ENCODE results near the gene PTCD3.

PTCD3 gene

DNA sequence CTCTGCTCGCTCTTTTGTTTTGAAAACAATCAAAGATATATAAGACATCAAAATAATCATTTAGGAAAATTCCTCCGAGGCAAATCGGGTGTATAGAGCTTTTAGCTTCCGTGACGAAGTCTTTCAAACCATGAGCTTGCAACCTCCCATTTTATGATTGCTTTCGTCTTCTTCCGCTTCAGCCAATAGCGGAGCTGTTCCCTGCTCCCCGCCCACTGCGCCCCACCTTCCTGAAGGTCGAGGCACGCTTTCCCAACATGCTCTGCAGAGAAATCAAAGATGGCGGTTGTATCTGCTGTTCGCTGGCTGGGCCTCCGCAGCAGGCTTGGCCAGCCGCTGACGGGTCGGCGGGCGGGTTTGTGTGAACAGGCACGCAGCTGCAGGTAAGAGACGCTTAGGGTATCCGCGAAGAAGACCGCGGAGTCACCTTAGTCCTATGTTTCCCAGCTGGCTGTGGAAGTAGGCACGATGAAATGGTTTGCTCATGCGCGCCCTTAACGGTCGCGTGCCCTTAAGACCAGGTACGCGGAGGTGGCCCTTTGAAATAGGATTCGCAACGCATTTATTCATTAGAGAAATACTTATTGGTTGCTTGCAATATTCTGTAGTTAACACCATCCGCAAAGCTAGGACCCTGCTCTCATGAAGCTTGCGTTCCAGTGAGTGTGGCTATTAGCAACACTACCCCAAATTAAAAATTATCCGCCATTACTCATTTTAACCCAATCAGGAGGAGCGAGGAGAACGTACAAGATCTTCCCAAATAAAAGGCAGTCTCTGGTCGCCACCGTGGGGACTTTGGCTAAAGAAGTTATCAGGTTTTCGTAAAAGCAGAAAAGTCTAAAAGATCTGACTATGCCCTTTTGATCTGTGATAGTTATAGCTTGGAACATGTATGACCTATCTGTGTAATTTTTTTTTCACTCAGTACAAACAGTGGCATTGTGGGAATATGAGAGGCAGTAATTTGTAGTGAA, at the start of gene PTCD3:
TSS of gene PTCD3 (plus strand) at position 267 of the 977 bp plus-strand sequence. CDS start at position 280, 13 bp downstream.
- peak; percentile 74 for FAIRE-seq

DNA sequence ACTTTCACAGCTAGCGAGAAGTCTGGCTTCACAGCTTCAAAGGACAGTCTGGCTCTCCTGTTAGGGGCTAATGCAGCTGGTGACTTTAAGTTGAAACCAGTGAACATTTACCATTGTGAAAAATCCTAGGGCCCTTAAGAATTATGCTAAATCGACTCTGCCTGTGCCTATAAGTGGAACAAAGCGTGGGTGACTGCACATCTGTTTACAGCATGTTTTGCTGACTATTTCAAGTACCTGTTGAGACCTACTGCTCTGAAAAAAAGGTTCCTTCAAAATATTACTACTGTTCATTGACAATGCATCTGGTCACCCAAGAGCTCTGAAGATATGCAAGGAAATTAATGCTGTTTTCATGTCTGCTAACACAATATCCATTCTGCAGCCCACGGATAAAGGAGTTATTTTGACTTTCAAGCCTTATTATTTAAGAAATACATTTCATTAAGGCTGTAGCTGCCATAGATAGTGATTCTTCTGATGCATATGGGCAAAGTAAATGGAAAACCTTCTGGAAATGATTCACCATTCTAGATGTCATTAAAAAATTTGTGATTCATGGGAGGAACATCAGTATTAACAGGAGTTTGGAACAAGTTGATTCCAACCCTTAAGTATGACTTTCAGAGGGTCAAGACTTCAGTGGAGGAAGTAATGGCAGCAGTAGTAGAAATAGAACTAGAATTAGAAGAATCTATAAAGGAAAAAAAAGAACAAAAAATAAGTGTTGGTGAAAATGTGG, 49.3 kb upstream of the PTCD3 start:
- FAIRE-seq, result no peak

DNA sequence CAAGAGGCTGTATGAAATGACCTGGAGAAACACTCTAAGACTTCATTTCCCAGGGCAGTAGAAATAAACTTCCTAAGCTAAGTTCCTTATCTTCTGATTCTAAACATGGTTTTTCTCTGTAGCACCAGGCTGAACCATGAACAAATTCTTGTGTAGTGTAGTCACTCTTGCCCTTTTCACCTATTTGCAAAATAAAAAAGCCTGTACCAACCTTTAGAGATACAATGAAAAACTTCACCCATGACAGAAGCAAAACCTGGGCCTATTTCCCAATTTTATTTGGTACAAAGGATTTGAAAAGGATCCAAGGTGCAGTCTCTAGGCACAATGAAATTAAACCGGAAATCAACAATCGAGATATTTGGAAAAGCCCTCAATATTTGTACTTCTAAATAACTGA, 44.0 kb upstream of the PTCD3 start:
- FAIRE-seq, result no peak

DNA sequence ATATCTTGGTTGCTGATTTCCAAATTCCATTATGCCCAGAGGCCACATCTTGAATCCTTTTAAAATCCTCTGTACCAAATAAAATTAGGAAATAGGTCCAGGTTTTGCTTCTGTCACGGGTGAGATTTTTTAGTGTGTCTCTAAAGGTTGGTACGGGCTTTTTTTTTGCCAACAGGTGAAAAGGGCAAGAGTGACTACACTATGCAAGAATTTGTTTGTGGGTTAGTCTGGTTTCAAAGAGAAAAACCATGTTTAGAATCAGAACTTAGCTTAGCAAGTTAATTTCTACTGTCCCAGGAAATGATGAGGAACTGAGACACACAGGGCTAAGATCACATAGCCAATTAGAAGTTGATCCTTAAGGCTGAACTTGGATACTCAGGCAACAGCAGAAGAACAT, 42.0 kb upstream of the PTCD3 start:
- no peak for FAIRE-seq

DNA sequence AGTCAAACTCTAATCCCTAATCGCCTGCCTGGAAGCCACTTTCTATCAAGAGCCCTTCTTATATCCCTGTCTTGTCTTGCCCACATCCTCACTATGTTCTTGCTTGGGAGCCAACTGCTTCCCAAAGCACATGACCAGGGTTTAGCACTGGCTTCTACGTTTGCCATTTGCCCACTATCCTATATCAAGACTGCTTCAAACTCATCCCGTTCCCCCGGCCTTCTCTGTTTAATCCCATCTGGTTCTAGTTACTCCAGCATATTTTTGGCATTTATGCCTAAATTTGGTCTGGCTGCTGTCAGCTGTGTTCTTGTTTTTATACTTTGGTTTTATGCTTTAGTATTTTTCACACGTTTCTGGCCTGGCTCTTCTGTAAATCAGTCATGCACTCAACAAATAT, 40.5 kb upstream of the PTCD3 start:
- peak; percentile 8 for FAIRE-seq

DNA sequence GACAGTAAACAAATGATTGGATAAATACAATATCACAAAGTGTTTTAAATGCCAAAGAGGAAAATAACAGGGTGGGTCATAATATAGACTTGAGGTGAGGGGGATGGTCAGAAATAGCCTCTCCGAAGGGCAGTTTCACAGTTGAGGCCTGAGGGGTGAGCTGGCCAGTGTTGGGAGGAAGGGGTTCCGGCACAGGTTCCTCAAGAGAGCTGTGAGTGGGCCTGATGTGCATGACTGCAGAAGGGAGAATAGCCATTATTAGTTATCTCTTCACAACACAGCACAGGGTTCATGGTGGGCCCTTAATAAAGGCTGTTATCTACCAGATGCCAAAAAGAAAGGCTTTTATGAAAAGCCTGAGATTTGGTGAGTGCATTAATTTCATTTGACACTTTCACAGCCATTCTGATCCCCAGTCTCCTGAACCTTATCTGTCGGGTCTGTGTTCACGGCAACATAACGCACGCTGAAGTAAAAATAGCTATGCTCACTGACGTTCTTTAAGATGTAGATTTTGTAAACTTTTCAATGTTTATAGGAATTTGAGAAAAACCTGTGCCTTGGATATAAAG, 39.9 kb upstream of the PTCD3 start:
- no peak for FAIRE-seq

DNA sequence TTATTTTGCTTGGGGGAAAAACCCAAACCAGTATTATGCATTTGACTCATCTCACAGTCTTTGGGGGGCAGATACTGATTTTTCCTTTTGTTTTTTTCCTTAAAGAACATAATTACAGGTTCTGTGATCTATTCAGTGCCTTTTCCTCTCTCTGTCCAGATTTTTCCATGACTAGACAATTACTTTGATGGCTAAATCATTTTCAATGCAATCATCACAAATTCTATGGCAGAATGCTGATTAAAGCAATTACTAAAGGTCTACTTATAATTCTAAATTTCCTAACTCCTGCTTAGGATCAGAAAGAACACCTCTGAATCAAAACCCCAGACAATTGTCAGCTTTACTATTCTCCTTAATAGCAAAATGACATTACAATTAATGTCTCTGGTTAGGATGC, 39.1 kb upstream of the PTCD3 start:
- no peak for FAIRE-seq

DNA sequence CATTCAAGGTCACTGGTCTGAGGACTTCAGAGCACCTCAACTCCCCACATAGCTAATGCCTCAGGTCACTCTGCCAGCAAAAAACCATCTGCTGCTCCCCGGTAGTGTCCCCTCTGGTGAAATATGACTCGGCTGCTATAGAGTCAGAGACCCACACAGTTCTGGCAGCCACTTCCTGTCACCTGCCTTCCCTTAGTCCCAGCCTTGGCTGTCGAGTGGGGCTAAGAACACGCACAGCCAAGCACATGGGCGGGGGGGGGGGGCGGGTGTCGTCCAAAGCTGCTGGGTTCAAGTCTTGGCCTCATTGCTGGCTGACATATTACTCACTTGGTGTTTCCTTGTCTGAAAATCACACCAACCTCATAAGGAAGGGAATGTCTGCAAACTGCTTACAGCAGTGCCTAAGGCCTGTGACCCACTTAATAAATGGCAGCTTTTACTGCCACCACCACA, 37.9 kb upstream of the PTCD3 start:
- no peak for FAIRE-seq

DNA sequence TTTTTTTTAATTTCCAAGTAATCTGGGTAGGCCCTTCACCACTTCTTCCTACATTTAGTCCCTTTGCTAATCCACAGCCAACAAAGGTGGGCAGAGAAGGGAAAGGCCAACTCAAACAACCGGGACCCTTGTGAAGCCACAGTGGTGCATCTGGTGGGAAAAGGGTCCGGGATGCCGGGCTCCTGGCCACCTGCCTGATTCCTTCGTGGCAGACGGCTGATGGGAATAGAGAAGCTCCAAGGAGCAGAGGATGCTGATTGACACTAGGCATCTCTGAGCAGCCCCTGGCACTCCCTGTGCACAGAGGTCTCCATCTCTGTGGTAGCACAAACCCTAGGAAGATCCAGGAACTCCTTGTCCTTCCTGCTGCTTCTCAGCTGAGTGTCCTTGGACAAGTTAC, 37.4 kb upstream of the PTCD3 start:
- FAIRE-seq, result no peak

DNA sequence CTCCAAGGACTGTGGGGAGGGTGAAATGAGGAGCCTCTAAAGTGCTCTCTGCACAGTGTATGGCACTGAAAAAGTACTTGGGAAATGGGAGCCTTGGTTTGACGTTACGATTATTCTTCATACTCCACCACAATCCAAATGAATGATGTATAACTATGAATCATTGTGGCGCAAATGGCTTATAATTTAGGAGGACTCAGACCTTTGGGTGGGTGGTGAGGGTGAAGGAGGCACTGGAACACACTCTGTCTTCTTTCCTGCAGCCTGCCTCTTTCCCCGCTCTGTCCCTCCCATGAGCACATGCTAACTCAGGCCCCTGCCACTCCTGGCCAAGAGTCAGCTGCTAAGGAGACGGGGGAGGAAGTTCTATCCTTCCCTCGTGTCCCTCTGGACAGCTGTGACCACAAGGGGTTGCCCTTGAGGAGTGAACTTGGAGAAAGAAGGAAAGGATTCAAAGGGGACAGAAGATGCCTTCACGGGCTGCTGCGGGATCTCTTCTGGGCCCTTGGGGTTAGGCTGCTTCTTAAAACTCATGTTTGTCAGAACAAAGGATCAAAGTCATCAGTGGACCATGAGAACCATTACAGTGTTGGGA, 36.8 kb upstream of the PTCD3 start:
- FAIRE-seq, result no peak

DNA sequence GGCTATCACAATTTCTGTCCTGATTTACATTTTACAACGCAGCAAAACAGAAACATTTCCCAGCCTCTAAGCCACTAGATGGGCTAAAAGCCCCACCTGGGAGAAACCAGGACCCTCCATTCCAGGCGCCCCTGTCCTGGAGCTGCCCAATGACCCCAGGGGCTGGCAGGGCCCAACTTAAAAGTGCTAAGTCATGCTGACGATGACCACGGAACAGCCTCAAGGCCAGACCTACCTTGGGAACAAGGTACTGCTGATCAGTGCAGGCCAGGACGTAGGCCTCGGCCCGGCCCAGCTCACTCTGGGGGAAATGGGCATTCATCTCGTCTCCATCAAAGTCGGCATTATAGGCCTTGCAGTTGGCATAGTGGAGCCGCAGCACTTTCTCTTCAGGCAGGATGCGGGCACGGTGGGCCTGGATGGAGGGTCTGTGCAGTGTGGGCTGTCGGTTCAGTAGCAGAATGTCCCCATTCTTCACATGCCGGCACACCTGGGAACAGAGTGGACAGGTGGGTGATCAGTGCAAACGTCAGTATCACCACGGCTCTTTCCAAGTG, 36.2 kb upstream of the PTCD3 start:
- no peak for FAIRE-seq

DNA sequence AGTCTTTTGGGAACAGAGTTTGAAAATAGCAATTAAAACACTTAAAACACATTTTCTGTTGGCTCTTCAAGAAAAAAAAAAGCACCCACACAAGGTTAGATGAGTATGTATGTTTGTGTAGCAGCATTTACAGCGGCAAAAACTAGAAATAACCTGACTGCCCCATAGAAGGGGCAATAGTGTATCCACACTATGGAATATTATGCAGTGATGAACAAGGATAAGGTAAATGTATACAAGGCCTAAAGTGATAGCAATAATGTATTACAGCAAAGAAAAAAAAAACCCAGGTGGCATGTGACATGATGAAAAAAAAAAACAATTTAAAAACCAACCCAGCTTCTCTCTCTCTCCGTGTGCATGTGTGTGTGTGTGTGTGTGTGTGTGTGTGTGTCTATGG, 35.2 kb upstream of the PTCD3 start:
- no peak for FAIRE-seq

DNA sequence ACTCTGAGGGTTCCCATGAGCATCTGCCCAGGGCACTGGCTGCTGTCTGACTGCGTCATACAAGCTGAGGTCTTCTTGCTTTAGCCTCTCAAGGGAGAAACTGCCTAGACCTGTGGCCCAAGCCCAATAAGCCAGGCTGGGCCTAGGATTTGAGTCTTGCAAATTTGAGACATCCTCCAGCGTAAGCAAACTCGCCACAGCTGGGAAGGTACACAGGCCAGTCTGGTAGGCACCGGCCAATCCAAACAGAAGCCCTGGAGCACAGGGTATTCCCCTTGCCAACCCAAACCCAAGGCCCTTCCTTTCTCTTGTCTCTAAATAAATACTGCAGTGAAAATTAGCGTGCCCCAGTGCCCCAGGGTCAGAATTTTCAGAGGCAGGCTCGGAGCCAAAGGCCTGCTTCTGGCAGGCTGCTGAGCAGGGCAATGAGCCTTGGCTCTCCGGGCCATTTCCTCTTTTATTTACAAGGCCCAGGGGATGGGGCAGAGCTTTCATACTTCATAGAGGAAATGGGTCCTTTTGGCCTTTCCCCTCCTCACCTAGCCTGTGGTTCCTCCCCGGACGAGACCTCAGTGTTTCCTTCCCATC, 33.7 kb upstream of the PTCD3 start:
- no peak for FAIRE-seq

DNA sequence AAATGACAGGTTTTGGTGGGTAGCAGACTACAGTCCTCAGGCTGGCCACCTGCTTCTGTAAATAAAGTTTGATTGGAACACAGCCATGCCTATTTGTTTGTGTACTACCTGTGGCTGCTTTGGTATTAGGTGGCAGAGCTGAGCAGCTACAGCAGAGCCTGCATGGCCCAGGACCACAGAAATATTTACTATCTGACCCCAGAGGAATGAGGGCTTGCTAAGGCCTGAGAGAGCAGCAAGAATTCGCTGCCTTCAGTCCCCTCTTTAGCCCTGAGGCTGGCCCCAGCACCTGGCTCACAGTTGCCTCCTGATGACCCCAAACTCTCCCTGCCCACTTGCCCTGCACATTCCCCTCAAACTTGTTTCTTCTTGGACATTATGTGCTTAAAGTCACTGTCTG, 32.8 kb upstream of the PTCD3 start:
- FAIRE-seq, result no peak

DNA sequence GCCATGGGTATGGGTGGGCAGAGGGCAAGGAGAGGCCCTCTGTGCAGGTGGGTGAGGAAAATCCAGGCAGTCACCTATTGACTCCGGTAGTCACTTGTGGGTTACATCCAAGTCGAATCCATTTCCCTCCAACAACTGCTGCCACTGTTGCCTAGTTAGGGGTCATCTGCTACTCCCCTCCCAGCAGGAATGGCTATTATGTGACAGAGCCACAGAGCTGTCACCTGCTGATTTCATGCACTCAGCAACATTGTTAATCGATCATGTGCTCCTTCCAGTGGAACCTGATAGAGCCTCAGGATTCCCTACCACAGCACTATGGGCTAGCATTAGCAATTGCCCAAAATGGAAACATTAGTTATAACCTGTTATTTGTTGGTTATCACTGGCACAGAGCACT, 31.8 kb upstream of the PTCD3 start:
- no peak for FAIRE-seq

DNA sequence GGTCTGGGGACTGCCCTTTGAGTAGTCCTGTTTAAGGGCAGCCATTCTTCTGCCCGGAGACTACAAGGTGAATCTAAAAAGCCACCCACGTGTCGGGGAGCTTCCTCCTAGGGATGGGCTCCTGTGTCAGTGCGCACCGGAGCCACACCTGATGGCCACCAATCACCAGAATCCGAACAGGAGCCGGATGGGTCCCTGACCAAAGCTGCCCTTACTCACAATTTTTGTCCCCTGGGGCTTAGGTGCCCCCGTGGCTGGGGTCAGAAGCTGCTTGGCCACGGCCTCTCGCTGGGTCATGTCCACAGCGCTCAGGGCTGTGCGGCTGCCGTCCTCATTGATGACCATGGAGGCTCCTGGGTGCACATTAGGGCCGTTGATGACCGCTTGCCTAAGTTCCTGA, 31.2 kb upstream of the PTCD3 start:
- FAIRE-seq, result no peak

DNA sequence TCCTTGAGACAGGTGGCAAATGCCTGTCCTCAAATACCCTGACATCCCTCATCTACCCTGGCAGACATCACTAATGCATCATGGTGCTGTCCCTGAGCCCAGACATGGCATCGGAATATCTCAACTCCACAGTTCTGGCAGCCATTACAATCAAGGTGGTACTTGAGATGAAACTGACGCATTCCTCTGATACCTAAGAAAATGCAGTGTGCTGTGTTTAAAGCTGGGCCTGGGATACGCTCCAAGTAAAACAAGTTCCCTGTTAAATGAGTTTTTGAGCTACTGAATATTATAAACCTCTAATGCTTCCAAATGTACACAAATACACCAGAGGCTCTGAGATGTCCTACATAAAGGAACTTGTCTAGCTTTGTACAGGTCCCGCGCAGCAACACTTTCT, 30.1 kb upstream of the PTCD3 start:
- FAIRE-seq, result no peak

DNA sequence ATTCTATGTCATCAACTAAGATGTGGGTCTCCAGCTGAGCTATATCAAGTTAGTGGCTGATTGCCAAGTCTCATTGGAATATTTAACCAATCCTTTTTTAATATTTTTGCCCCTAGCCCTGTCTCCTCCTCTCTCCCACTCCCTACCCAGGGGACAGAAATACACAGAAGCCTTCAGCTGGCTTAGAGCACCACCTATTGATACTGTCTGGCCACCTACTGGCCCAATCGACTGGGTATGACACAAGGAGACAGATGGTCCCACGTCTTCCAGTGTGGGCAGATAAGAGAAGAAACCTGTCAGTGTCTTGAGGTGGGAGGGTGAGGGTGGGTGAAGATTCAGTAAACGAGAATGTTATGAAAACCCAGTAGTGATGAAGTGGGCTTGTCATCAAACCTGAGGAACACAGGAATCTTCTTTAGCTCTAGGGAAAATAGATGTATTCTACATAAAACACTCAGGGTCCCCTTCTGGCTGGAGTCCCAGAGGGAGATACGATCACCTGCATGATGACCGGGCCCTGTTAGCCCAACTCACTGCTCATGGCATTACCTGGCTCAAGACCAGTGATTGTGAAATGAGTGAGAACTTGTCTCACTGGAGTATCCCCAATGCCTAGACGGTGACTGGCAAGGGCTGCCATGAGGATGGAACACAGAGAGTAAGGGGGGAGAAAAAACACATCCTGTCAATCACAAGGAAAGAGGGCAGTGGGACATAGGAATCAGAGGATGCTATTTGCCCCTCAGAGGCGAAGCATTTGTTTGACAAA, 27.1 kb upstream of the PTCD3 start:
- no peak for FAIRE-seq

DNA sequence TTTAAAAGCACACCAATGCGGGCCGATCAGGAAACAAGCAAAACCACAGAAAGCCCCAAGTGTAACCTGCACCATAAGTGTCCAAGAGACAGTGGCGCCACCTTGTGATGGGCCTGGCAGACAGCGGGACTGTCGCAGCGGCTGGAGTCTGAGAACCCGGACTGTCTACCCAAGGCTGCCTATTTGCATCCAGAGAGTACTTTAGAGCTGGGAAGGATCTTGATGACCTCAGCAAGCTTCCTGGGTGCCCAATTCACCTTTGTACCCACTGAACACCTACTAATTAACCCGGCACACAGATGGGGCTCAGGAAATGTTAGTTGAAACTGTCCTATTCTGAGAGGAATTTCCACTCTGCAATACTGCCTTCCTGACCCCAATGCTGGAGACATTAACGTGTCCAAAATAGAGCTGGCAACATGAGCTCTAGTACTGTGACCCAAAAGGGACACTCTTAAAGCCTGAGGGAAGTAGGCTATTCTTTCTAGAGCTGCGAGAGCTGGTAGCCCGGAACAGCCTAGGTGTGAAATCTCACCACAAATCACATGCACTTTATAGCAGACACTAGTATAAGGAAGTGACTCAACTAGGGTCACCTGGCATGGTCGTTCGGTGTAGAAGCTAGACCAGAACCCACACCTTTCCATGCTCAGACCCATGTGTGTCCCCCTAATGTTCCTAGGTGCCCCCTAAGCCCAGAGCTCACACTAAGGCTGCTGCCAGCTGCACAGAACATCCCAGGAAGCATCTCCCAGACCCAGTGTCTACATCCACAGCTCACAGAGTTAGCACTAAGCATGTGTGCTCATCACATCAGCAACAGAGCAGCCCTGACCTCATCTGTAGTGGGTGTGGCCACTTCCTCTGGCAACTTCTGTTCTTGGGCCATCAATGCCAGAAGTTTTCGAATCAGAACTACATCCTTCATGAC, 25.8 kb upstream of the PTCD3 start:
- FAIRE-seq, result no peak

DNA sequence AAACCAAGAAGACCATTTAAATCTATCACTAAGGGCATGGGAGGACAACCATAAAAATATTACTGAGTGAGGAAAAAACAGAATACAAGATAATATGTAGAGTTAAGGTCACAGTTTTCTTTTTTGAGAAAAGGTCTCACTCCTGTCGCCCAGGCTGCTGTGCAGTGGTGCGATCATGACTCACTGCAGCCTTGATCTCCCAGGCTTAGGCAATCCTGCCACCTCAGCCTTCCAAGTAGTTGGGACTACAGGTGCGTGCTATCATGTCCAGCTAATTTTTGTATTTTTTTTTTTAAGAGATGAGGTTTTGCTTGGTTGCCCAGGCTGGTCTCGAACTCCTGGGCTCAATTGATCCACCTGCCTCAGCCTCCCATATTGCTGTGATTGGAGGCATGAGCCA, 24.3 kb upstream of the PTCD3 start:
- FAIRE-seq, result no peak
